GM23338 (cell line): ENCODE data around the gene NANS. TPM values are rescaled to one million over a fixed set of nuclear protein-coding genes. Genes with fewer than 3 reads are reported as not detected.

Source experiments
- ATAC-seq: fragments of 200-7000 bp; cut with Tn5 transposase; 3 replicates; pipeline ENCODE4 v1.9.1; 2020
- DNase-seq: peaks from one replicate; pipeline ENCODE4 v3.0.0-alpha.2; 2015; ENCODE audit warnings: low spot score
- H2AFZ ChIP-seq: fragments of 200-600 bp; sonication (generic); 2 replicates; pipeline ENCODE4 v1.8.0; 2016; ENCODE audit warnings: antibody characterized with exemption, mild to moderate bottlenecking, moderate library complexity
- H3F3A ChIP-seq: fragments of 200-600 bp; sonication (generic); replicated peaks from 2 replicates; pipeline ENCODE4 v1.8.0; 2017; ENCODE audit warnings: antibody characterized with exemption, mixed run types, low read depth
- H3K27ac ChIP-seq: fragments of 200-600 bp; sonication (generic); 2 replicates; pipeline ENCODE4 v1.6.1; 2016; ENCODE audit warnings: low read depth
- H3K27me3 ChIP-seq: fragments of 200-600 bp; sonication (generic); 2 replicates; pipeline ENCODE4 v1.8.0; 2016; ENCODE audit warnings: mild to moderate bottlenecking, mixed run types, moderate library complexity; ENCODE audit not compliant: insufficient read depth
- H3K36me3 ChIP-seq: fragments of 200-600 bp; sonication (generic); 2 replicates; pipeline ENCODE4 v1.8.0; 2016; ENCODE audit warnings: mild to moderate bottlenecking; ENCODE audit not compliant: insufficient read depth
- H3K4me1 ChIP-seq: fragments of 200-600 bp; sonication (generic); 2 replicates; pipeline ENCODE4 v1.8.0; 2016; ENCODE audit warnings: mild to moderate bottlenecking, moderate library complexity; ENCODE audit not compliant: insufficient read depth
- H3K4me2 ChIP-seq: fragments of 200-600 bp; sonication (generic); 2 replicates; pipeline ENCODE4 v1.7.1; 2017; ENCODE audit warnings: mixed run types
- H3K4me3 ChIP-seq: fragments of 200-600 bp; sonication (generic); 2 replicates; pipeline ENCODE4 v1.6.1; 2016; ENCODE audit warnings: mixed run types
- H3K79me2 ChIP-seq: fragments of 200-600 bp; sonication (generic); replicated peaks from 2 replicates; pipeline ENCODE4 v1.8.0; 2017; ENCODE audit warnings: mild to moderate bottlenecking; ENCODE audit not compliant: insufficient read depth
- H3K9me2 ChIP-seq: fragments of 200-600 bp; sonication (generic); 2 replicates; pipeline ENCODE4 v1.8.0; 2017; ENCODE audit not compliant: insufficient read depth
- H4K20me1 ChIP-seq: fragments of 200-600 bp; sonication (generic); replicated peaks from 2 replicates; pipeline ENCODE4 v1.8.0; 2017; ENCODE audit warnings: mild to moderate bottlenecking; ENCODE audit not compliant: insufficient read depth
- H3K27ac Mint-ChIP-seq: 2 replicates; pipeline ENCODE4 v1.8.0; 2020; ENCODE audit warnings: inconsistent platforms, mild to moderate bottlenecking, moderate library complexity, mixed read lengths
- H3K27me3 Mint-ChIP-seq: 3 replicates; pipeline ENCODE4 v1.8.0; 2022; ENCODE audit warnings: low read depth, mild to moderate bottlenecking, moderate library complexity, mixed read lengths, inconsistent platforms; ENCODE audit not compliant: insufficient read depth, poor library complexity
- H3K36me3 Mint-ChIP-seq: 3 replicates; pipeline ENCODE4 v1.8.0; 2021; ENCODE audit warnings: low read depth, mild to moderate bottlenecking, inconsistent platforms, moderate library complexity, mixed read lengths
- H3K4me1 Mint-ChIP-seq: 3 replicates; pipeline ENCODE4 v1.8.0; 2020; ENCODE audit warnings: mild to moderate bottlenecking, inconsistent platforms, mixed read lengths
- H3K4me3 Mint-ChIP-seq: 3 replicates; pipeline ENCODE4 v1.8.0; 2021; ENCODE audit warnings: moderate library complexity, mild to moderate bottlenecking, inconsistent platforms, mixed read lengths
- H3K9me3 Mint-ChIP-seq: 3 replicates; pipeline ENCODE4 v1.8.0; 2020; ENCODE audit warnings: moderate library complexity, mild to moderate bottlenecking, inconsistent platforms, mixed read lengths
- ZNF114 ChIP-seq: fragments of 250-450 bp; sonication (Bioruptor Pico); IDR thresholded peaks from 2 replicates; pipeline ENCODE4 v1.5.0; 2020; ENCODE audit warnings: mild to moderate bottlenecking, moderate library complexity
- ZNF331 ChIP-seq: fragments of 250-450 bp; sonication (Bioruptor Pico); IDR thresholded peaks from 2 replicates; pipeline ENCODE4 v1.5.0; 2020; ENCODE audit warnings: low read depth, mild to moderate bottlenecking, moderate library complexity
- polyA plus RNA-seq: library from polyadenylated mRNA; unstranded; fragments of >200 nt; fragmentation: Nextera tagmentation; extraction: Ambion mirVana; gene quantifications from 2 replicates; pipeline ENCODE4 v1.2.1, GENCODE V29; 2016
- total RNA-seq: library from RNA; depleted of rRNA; stranded (reverse); fragments of >200 nt; shearing (Covaris generic); gene quantifications from 2 replicates; pipeline ENCODE4 v1.2.3, GENCODE V29; 2014
- TF ChIP-seq, protein P1 (sequence below): fragments of 250-450 bp; sonication (Bioruptor Pico); IDR thresholded peaks from 2 replicates; pipeline ENCODE4 v1.5.0; 2020; ENCODE audit warnings: mild to moderate bottlenecking, moderate library complexity

The NANS gene
- total and polyA plus RNA-seq, 2 experiments from 2014 or later = 67.3 to 77.4 TPM

DNA sequence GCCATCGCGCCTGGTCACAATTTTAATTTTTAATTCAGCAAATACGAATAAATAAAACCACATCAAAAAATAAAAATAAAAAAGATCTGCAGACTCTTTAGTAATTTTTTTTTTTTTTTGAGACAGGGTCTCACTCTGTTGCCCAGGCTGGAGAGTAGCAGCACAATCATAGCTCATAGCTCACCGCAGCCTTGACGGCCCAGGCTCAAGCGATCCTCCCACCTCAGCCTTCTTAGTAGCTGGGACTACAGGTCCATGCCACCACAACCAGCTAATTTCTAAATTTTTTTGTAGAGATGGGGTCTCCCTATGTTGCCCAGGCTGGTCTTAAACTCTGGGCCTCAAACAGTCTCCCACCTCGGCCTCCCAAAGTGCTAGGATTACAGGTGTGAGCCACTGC is 14.2 kb downstream of the NANS start:
- no peak overlapping the region for H3K27ac Mint-ChIP-seq

More for the DNA sequence above, 14.2 kb downstream of the NANS start:
- Histone ChIP-seq H3K79me2 (peaks cover 4% of the 10 kb centered on the region; the same call in 1 of the 2 replicates), H4K20me1 (peaks cover 6% of the 10 kb centered on the region; the same call in 1 of the 2 replicates), H3K27me3 (no peaks in the 10 kb centered on the region), H3F3A (0 out of 2 replicates have a peak, but pooled peaks cover 5% of the 10 kb centered on the region), H3K9me2 (no peaks in the 10 kb centered on the region), H3K36me3 (no peaks in the 10 kb centered on the region), H2AFZ (no peak overlapping the region), H3K27ac (no peak overlapping the region), H3K4me1 (peaks cover 3% of the 10 kb centered on the region), H3K4me3 (no peak overlapping the region), H3K4me2 (no peak overlapping the region)
- Mint-ChIP-seq H3K27me3 (peaks cover 3% of the 10 kb centered on the region), H3K36me3 (peaks cover 6% of the 10 kb centered on the region; the same call in 2 of the 3 replicates), H3K4me3 (no peak overlapping the region), H3K9me3 (no peaks in the 10 kb centered on the region), H3K4me1 (peaks cover 14% of the 10 kb centered on the region)
- DNase-seq (no peak), ATAC-seq (no peak)
- TF ChIP-seq, protein P1, sequence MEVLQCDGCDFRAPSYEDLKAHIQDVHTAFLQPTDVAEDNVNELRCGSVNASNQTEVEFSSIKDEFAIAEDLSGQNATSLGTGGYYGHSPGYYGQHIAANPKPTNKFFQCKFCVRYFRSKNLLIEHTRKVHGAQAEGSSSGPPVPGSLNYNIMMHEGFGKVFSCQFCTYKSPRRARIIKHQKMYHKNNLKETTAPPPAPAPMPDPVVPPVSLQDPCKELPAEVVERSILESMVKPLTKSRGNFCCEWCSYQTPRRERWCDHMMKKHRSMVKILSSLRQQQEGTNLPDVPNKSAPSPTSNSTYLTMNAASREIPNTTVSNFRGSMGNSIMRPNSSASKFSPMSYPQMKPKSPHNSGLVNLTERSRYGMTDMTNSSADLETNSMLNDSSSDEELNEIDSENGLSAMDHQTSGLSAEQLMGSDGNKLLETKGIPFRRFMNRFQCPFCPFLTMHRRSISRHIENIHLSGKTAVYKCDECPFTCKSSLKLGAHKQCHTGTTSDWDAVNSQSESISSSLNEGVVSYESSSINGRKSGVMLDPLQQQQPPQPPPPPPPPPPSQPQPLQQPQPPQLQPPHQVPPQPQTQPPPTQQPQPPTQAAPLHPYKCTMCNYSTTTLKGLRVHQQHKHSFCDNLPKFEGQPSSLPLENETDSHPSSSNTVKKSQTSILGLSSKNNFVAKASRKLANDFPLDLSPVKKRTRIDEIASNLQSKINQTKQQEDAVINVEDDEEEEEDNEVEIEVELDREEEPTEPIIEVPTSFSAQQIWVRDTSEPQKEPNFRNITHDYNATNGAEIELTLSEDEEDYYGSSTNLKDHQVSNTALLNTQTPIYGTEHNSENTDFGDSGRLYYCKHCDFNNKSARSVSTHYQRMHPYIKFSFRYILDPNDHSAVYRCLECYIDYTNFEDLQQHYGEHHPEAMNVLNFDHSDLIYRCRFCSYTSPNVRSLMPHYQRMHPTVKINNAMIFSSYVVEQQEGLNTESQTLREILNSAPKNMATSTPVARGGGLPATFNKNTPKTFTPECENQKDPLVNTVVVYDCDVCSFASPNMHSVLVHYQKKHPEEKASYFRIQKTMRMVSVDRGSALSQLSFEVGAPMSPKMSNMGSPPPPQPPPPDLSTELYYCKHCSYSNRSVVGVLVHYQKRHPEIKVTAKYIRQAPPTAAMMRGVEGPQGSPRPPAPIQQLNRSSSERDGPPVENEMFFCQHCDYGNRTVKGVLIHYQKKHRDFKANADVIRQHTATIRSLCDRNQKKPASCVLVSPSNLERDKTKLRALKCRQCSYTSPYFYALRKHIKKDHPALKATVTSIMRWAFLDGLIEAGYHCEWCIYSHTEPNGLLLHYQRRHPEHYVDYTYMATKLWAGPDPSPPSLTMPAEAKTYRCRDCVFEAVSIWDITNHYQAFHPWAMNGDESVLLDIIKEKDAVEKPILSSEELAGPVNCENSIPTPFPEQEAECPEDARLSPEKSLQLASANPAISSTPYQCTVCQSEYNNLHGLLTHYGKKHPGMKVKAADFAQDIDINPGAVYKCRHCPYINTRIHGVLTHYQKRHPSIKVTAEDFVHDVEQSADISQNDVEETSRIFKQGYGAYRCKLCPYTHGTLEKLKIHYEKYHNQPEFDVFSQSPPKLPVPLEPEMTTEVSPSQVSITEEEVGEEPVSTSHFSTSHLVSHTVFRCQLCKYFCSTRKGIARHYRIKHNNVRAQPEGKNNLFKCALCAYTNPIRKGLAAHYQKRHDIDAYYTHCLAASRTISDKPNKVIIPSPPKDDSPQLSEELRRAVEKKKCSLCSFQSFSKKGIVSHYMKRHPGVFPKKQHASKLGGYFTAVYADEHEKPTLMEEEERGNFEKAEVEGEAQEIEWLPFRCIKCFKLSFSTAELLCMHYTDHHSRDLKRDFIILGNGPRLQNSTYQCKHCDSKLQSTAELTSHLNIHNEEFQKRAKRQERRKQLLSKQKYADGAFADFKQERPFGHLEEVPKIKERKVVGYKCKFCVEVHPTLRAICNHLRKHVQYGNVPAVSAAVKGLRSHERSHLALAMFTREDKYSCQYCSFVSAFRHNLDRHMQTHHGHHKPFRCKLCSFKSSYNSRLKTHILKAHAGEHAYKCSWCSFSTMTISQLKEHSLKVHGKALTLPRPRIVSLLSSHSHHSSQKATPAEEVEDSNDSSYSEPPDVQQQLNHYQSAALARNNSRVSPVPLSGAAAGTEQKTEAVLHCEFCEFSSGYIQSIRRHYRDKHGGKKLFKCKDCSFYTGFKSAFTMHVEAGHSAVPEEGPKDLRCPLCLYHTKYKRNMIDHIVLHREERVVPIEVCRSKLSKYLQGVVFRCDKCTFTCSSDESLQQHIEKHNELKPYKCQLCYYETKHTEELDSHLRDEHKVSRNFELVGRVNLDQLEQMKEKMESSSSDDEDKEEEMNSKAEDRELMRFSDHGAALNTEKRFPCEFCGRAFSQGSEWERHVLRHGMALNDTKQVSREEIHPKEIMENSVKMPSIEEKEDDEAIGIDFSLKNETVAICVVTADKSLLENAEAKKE (CRISPR knock-in tag) = no peak
- TF ChIP-seq ZNF114 (CRISPR knock-in tag) (no peak), ZNF331 (CRISPR knock-in tag) (no peak)
